Right lobe of liver (tissue), 4 donors: ENCODE measurements around the gene MYO1A.

ENCODE experiments used
- CTCF ChIP-seq, 4 donors: fragments of 200-600 bp in 3 of 4; fragments of 450-650 bp in 1 of 4; IDR thresholded peaks; one replicate each; pipeline versions ENCODE4 v1.5.1 to v1.8.0; 2016 to 2022; ENCODE audit warnings: antibody characterized with exemption in 4 of 4, mild to moderate bottlenecking in 2 of 4
- POLR2A ChIP-seq: fragments of 450-650 bp; IDR thresholded peaks from one replicate; pipeline ENCODE4 v1.6.1; 2017; ENCODE audit warnings: antibody characterized with exemption, mild to moderate bottlenecking
- donor health status: DM: no; HTN: no; CAD: no.
- donor health status: DM: no; HTN: no; CAD: no.
- donor health status: DM: no; HTN: yes; CAD: no.

DNA sequence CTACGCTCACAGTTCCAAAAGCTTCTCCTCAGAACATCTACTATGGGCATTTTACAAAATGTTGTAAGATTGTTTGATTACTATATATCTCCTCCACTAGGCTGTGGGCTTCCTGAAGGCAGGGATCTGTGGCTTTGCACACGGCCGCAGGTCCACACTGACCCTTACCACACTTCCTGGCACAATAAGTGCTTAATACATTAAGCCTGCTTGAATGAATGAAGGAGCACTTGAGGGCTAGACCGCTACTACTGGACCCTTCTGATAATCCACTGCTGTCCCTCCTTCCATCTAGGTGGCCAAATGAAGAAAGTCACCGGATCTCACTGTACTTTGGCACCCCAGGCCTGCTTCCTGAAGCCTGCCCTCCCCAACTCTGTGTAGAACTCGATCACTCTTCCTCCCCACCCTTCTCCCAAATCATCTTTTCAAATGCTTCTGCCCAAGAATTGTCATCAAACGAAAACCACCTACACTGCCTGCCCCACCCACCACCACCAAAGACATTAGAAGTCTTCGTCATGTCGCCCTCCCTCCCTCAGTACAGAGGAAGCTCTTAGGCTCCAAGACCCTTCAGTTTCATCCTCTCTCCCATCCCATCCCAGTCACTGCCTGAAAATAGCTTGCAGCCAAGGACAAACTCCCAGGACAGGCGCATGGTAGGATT, 43.0 kb downstream of the MYO1A start:
- TF ChIP-seq CTCF (IDR thresholded peaks at IDR 0.05) (peak in 1 of 4 donors; percentile 2), POLR2A (no peak)
